K562 (cell line): ENCODE data around the gene KCNH2. TPM values are rescaled to one million over a fixed set of nuclear protein-coding genes. Genes with fewer than 3 reads are reported as not detected.

Source experiments
- BRCA1 ChIP-seq, 2 experiments: fragments of 450-650 bp in 1 of 2; sonication (generic) in 1 of 2; formaldehyde crosslinking in 1 of 2; IDR thresholded peaks; 2 replicates each; pipeline versions ENCODE4 v1.5.0 to v1.6.1; 2017 to 2020; ENCODE audit warnings: mild to moderate bottlenecking in 1 of 2, missing genetic modification reagents in 1 of 2
- CHD2 ChIP-seq: IDR thresholded peaks from 2 replicates; pipeline ENCODE4 v1.6.1; 2011; ENCODE audit warnings: low read depth, low read length
- HDAC3 ChIP-seq: fragments of 450-650 bp; IDR thresholded peaks from 2 replicates; pipeline ENCODE4 v1.6.1; 2018; ENCODE audit warnings: borderline replicate concordance, mild to moderate bottlenecking, moderate library complexity; ENCODE audit not compliant: partially characterized antibody
- MTA3 ChIP-seq: fragments of 450-650 bp; formaldehyde crosslinking; IDR thresholded peaks from 2 replicates; pipeline ENCODE4 v1.6.1; 2017; ENCODE audit warnings: mild to moderate bottlenecking, borderline replicate concordance
- MXI1 ChIP-seq: IDR thresholded peaks from 2 replicates; pipeline ENCODE4 v1.6.1; 2011; ENCODE audit warnings: low read depth, mild to moderate bottlenecking, improper control_type of control experiment, low read length
- RB1 ChIP-seq: fragments of 450-650 bp; IDR thresholded peaks from 2 replicates; pipeline ENCODE4 v1.6.1; 2017; ENCODE audit warnings: low read depth, mild to moderate bottlenecking
- TAF1 ChIP-seq: IDR thresholded peaks from 2 replicates; pipeline ENCODE4 v1.6.1; 2011; ENCODE audit warnings: mild to moderate bottlenecking, low read length, moderate library complexity; ENCODE audit not compliant: insufficient read depth, control insufficient read depth, severe bottlenecking; ENCODE audit errors: extremely low read depth
- ZFP1 ChIP-seq: fragments of 450-650 bp; formaldehyde crosslinking; IDR thresholded peaks from 2 replicates; pipeline ENCODE4 v1.4.0; 2020; ENCODE audit warnings: mild to moderate bottlenecking, mixed read lengths
- ZKSCAN1 ChIP-seq: fragments of 150-350 bp; IDR thresholded peaks from 2 replicates; pipeline ENCODE4 v1.6.1; 2016; ENCODE audit warnings: low read depth, low read length
- ZNF253 ChIP-seq: fragments of 250-450 bp; sonication (Bioruptor Pico); conservative IDR thresholded peaks from 2 replicates; pipeline ENCODE4 v1.6.1; 2021; ENCODE audit warnings: mild to moderate bottlenecking
- ZNF586 ChIP-seq: fragments of 450-650 bp; formaldehyde crosslinking; conservative IDR thresholded peaks from 2 replicates; pipeline ENCODE4 v1.4.0; 2020; ENCODE audit warnings: mild to moderate bottlenecking, moderate library complexity
- polyA plus RNA-seq, 8 experiments: library from polyadenylated mRNA; depleted of rRNA in 4 of 8; stranded (reverse) in 5 of 8; unstranded in 3 of 8; fragments of >200 nt; fragmentation: Nextera tagmentation in 2 of 8; fragmentation: Illumina TruSeq in 1 of 8; extraction: Ambion mirVana in 2 of 8; extraction: Trizol in 1 of 8; gene quantifications; 2 replicates each; pipeline versions ENCODE4 v1.2.1 to v1.2.3, GENCODE V29; 2011 to 2014; ENCODE audit warnings: inconsistent platforms in 1 of 8, missing spikeins in 1 of 8
- total RNA-seq, 7 experiments: library from RNA; depleted of rRNA in 6 of 7; stranded (reverse); fragments of >200 nt in 6 of 7; fragmentation: Illumina TruSeq in 2 of 7; extraction: Trizol in 2 of 7; gene quantifications; 2 replicates each; pipeline versions ENCODE4 v1.2.1 to v1.2.3, GENCODE V29; 2011 to 2021; ENCODE audit warnings: low replicate concordance in 1 of 7
- TF ChIP-seq, protein P1 (sequence below): fragments of 450-650 bp; IDR thresholded peaks from 2 replicates; pipeline ENCODE4 v1.6.1; 2016; ENCODE audit warnings: mild to moderate bottlenecking, moderate library complexity
- TF ChIP-seq, protein P2 (sequence below): IDR thresholded peaks from 2 replicates; pipeline ENCODE4 v1.6.1; 2014; ENCODE audit warnings: antibody characterized with exemption

The KCNH2 gene
- total and polyA plus RNA-seq, 9 of the 15 experiments (the other 6 are each of a cell fraction or from before 2014, with no cell fraction given) = 18.1 to 368 (median 218) TPM

DNA sequence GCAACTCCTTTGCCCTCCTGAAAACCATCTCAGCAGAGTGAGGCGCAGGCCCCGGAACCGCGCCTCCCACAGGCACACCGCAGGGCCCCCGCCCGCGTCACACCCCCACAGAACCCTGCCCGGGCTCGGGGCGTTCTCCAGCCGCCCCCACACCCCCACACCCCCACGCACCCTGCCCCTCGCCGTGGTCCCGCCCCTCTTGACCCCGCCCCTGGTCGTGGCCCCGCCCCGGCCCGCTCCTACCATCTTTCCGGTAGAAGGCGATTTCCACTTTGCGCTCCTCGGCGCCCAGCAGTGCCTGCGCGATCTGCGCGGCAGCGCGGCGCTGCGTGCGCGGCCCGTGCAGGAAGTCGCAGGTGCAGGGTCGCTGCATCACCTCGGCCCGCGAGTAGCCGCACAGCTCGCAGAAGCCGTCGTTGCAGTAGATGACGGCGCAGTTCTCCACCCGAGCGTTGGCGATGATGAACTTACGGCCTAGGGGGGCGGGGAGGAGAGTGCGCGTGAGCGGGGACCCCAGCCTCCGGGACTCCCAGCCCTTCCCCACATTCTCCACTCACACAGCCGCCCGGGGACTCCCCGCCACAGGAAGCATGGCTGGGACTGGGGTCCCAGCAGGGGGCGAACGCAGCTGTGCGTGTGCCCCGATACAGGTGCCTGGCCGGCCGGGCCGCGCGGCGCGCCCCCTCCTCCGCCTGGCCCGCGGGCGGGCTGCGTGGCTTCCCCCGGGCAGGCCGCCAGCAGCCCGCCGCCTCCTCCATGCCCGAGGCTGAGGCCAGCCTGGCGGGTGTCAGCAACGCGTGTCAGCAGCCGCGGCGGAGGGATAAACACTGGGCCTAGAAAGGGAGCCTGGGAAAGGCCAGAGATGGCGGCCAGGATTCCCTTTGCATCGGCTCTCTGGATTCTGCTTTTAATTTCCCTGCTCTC is 3.4 kb downstream of the KCNH2 start (continued):
- TF ChIP-seq, protein P1, sequence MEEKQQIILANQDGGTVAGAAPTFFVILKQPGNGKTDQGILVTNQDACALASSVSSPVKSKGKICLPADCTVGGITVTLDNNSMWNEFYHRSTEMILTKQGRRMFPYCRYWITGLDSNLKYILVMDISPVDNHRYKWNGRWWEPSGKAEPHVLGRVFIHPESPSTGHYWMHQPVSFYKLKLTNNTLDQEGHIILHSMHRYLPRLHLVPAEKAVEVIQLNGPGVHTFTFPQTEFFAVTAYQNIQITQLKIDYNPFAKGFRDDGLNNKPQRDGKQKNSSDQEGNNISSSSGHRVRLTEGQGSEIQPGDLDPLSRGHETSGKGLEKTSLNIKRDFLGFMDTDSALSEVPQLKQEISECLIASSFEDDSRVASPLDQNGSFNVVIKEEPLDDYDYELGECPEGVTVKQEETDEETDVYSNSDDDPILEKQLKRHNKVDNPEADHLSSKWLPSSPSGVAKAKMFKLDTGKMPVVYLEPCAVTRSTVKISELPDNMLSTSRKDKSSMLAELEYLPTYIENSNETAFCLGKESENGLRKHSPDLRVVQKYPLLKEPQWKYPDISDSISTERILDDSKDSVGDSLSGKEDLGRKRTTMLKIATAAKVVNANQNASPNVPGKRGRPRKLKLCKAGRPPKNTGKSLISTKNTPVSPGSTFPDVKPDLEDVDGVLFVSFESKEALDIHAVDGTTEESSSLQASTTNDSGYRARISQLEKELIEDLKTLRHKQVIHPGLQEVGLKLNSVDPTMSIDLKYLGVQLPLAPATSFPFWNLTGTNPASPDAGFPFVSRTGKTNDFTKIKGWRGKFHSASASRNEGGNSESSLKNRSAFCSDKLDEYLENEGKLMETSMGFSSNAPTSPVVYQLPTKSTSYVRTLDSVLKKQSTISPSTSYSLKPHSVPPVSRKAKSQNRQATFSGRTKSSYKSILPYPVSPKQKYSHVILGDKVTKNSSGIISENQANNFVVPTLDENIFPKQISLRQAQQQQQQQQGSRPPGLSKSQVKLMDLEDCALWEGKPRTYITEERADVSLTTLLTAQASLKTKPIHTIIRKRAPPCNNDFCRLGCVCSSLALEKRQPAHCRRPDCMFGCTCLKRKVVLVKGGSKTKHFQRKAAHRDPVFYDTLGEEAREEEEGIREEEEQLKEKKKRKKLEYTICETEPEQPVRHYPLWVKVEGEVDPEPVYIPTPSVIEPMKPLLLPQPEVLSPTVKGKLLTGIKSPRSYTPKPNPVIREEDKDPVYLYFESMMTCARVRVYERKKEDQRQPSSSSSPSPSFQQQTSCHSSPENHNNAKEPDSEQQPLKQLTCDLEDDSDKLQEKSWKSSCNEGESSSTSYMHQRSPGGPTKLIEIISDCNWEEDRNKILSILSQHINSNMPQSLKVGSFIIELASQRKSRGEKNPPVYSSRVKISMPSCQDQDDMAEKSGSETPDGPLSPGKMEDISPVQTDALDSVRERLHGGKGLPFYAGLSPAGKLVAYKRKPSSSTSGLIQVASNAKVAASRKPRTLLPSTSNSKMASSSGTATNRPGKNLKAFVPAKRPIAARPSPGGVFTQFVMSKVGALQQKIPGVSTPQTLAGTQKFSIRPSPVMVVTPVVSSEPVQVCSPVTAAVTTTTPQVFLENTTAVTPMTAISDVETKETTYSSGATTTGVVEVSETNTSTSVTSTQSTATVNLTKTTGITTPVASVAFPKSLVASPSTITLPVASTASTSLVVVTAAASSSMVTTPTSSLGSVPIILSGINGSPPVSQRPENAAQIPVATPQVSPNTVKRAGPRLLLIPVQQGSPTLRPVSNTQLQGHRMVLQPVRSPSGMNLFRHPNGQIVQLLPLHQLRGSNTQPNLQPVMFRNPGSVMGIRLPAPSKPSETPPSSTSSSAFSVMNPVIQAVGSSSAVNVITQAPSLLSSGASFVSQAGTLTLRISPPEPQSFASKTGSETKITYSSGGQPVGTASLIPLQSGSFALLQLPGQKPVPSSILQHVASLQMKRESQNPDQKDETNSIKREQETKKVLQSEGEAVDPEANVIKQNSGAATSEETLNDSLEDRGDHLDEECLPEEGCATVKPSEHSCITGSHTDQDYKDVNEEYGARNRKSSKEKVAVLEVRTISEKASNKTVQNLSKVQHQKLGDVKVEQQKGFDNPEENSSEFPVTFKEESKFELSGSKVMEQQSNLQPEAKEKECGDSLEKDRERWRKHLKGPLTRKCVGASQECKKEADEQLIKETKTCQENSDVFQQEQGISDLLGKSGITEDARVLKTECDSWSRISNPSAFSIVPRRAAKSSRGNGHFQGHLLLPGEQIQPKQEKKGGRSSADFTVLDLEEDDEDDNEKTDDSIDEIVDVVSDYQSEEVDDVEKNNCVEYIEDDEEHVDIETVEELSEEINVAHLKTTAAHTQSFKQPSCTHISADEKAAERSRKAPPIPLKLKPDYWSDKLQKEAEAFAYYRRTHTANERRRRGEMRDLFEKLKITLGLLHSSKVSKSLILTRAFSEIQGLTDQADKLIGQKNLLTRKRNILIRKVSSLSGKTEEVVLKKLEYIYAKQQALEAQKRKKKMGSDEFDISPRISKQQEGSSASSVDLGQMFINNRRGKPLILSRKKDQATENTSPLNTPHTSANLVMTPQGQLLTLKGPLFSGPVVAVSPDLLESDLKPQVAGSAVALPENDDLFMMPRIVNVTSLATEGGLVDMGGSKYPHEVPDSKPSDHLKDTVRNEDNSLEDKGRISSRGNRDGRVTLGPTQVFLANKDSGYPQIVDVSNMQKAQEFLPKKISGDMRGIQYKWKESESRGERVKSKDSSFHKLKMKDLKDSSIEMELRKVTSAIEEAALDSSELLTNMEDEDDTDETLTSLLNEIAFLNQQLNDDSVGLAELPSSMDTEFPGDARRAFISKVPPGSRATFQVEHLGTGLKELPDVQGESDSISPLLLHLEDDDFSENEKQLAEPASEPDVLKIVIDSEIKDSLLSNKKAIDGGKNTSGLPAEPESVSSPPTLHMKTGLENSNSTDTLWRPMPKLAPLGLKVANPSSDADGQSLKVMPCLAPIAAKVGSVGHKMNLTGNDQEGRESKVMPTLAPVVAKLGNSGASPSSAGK = peak; percentile 72; the same call in 1 of the 2 replicates
- TF ChIP-seq ZFP1 (CRISPR knock-in tag) (no peak), TAF1 (peak; percentile 69), ZNF586 (CRISPR knock-in tag) (no peak), ZKSCAN1 (0 out of 2 replicates have a peak, but pooled peaks have one; percentile 56), HDAC3 (no peak), RB1 (peak; percentile 82), MXI1 (no peak), MTA3 (peak; percentile 96), BRCA1 (IDR thresholded peaks at IDR 0.05) (no peak), BRCA1 (CRISPR knock-in tag; IDR thresholded peaks at IDR 0.05) (no peak), CHD2 (no peak), ZNF253 (CRISPR knock-in tag) (no peak)
- TF ChIP-seq, protein P2, sequence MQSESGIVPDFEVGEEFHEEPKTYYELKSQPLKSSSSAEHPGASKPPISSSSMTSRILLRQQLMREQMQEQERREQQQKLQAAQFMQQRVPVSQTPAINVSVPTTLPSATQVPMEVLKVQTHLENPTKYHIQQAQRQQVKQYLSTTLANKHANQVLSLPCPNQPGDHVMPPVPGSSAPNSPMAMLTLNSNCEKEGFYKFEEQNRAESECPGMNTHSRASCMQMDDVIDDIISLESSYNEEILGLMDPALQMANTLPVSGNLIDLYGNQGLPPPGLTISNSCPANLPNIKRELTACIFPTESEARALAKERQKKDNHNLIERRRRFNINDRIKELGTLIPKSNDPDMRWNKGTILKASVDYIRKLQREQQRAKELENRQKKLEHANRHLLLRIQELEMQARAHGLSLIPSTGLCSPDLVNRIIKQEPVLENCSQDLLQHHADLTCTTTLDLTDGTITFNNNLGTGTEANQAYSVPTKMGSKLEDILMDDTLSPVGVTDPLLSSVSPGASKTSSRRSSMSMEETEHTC = no peak
